ENCODE data around the gene ATP5F1E. TPM values are rescaled to one million over a fixed set of nuclear protein-coding genes. Genes with fewer than 3 reads are reported as not detected.
"Not testable (repeated sequence)": the region's sequence is repeated elsewhere in the genome, so short reads cannot be mapped to it uniquely, and the experiment has no call there.

Gene ATP5F1E
- total RNA-seq, 1 donor = 35.7 TPM

DNA sequence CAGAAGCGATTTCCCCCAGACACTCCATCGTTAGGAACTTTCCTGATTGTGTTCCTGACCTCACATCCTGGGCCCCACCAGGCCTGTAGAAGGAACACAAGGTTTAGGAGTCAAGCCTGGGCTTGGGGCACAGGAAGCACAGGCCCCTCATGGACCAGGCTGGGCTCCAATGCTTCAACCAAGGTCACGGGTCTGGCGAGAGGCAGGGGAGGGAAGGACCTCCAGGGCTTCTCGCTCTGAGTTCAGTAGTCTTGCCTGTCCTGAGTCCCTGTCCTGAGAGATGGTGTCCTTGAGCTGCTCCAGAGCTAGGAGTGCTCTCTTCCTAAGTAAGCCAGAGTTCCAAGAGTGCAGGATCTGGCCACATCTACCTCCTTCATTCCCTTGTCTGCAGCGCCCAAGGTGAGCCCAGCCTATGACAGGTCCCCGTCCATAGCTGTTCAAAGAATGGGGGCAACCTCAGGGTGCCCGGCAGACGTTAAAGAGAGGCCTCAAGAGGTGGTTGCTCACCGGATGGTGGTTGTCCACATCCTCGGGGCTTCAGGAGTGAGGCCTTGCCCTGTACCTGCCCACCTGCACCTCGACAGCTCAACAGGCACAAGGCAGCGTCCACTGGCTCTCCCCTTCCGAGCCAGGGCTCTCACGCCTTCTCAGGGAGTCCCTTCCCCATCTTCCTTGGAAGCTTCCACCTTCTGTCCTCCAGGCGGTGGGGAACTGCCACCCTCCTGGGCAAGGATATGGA, 14.5 kb downstream of the ATP5F1E start:
- Histone ChIP-seq H3K27me3 (ENCODE audit: insufficient read depth, low read length) (no peaks in the 10 kb centered on the region), H3K4me3 (ENCODE audit: low read length) (no peak overlapping the region)

DNA sequence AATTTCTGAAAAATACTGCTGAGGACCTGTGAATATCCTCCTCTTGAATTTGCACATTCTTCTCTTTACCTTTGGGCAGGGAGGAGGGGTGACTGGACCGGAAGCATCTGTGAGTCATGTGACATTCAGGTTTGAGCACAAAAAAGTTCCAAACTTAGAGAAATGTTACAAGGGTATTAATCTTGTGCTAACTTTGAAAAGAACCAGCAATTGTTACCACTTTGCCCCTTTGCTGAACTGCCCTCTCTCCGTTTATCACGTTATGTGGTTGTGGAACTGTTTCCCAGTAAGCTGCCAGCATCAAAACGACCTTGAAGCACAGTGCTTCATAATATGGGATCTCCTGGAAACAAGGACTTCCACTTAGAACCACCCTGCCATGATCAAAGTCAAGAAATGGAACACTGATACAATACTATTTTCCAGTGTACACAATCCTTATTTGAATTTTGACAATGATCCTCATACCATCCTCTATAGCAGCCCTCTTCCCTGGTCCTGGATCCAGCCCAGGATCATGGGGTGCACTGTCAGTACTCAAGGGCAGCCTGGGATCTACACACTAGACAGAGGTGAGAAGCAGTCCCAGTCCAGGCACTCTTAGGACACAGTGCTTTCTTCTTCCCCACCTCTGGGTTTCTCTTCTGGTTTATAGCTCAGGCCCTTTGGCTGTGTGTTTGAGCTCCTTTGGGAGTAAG, 15.2 kb downstream of the ATP5F1E start:
- Histone ChIP-seq H3K4me1 (ENCODE audit: insufficient read depth, low read length) (peaks cover 30% of the 10 kb centered on the region), H3K27me3 (ENCODE audit: insufficient read depth, low read length) (no peaks in the 10 kb centered on the region), H3K9me3 (ENCODE audit: low read depth, low read length) (no peaks in the 10 kb centered on the region), H3K4me3 (ENCODE audit: low read length) (no peak overlapping the region)

More for the DNA sequence above, 14.5 kb downstream of the ATP5F1E start:
- H3K9me3 ChIP-seq (ENCODE audit: low read depth, low read length) = no peaks in the 10 kb centered on the region
- H3K4me1 ChIP-seq (ENCODE audit: insufficient read depth, low read length) = peaks cover 30% of the 10 kb centered on the region

DNA sequence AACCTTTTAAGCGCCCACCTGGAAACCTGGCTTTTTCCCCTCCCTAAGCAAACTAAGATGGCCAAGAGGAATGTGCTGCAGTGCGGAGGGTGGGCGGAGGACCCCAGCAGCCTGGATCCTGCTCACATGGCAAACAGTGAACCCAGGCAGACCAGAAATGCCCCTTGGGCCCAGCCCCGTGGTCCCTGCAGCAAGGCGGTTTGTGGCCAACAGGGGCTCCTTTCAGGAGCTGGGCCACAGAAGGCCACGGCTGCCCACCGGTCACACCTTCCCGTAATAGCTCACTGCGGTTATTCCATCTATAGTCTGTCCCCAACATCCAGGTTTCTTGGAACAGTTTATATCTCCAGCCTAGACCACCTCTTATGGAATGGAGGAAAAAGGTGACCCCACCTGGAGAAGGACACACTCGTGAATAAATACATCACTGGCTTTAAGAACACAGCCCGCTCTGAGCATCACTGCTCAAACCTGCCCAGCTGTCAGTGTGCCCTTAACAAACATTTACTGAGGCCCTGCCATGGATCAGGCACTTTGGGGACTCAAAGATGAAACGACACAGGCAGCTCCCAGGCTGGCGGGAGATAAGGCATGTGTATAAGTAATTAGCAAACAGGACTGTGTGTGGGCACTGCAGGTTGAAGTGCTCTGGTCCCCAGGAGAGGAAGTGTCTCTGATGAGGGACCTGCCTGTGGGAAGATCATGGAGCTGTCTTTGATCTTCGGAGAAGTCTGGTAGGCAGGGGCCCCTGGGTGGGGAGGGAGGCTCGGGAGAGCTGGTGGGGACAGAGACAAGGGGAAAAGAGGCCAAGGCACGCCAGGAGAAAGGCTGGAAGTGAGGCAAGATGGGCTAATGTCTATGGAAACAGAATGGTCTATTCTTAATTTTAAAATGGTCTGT, 16.1 kb downstream of the ATP5F1E start:
- Histone ChIP-seq H3K4me3 (ENCODE audit: low read length) (no peak overlapping the region), H3K9me3 (ENCODE audit: low read depth, low read length) (no peaks in the 10 kb centered on the region), H3K4me1 (ENCODE audit: insufficient read depth, low read length) (peaks cover 39% of the 10 kb centered on the region), H3K27me3 (ENCODE audit: insufficient read depth, low read length) (no peaks in the 10 kb centered on the region)

DNA sequence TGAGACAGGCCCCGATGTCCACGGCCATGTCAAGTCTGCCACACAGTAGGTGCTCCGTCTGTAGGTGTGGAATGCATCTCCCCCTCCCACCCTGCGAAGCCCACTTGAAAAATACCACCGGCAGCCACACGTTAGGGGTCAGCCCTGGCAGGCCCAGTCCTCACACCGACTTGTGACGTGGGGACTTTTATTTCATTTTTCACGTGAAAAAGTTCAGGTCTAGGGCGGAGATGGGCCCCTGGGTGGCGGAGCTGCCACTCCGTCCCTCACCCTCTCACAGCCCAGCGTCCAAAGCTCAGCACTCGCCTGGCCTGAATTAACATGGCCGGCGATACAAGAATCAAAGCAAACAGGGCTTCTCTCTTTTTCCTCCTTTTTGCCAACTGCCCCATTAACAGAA, 16.7 kb downstream of the ATP5F1E start:
- H3K4me1 ChIP-seq (ENCODE audit: insufficient read depth, low read length) = peaks cover 41% of the 10 kb centered on the region
- H3K4me3 ChIP-seq (ENCODE audit: low read length) = no peak overlapping the region
- H3K9me3 ChIP-seq (ENCODE audit: low read depth, low read length) = no peaks in the 10 kb centered on the region
- no peaks in the 10 kb centered on the region for H3K27me3 ChIP-seq (ENCODE audit: insufficient read depth, low read length)

DNA sequence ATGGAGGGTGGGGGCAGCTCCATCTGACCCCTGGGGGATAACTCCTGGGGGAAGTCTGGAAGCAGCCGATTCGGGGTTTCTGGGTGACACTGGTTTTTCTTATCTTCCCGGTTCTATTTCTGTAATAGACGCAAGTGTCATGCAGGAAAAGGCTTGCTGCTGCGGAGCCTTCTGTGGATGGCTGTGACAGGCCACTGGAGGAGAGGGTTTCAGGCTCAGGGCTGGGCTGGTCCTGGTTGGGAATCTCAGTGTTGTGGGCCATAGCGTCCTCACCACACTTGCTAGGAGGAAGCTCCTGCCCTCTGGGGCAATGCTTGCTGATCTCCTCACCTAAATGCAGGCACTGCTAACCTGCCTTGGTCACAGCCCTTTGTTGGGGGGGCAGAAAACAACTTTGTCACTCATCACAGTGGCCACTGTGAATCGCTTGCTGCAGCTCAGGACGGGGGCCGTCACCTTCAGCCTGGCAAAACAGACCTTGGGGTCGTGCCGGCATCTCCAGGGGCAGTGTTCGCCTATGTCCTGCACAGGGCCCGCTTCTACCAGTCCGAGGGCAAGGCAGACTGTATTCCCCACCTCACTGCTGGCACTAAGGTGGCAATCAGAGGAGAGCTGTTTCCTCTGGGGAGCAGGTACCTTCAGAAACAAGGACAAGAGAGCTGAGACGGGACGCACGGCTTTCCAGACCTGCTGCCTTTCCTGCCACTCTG, 17.3 kb downstream of the ATP5F1E start:
- Histone ChIP-seq H3K4me1 (ENCODE audit: insufficient read depth, low read length) (peaks cover 41% of the 10 kb centered on the region), H3K27me3 (ENCODE audit: insufficient read depth, low read length) (no peaks in the 10 kb centered on the region), H3K4me3 (ENCODE audit: low read length) (no peak overlapping the region), H3K9me3 (ENCODE audit: low read depth, low read length) (no peaks in the 10 kb centered on the region)

DNA sequence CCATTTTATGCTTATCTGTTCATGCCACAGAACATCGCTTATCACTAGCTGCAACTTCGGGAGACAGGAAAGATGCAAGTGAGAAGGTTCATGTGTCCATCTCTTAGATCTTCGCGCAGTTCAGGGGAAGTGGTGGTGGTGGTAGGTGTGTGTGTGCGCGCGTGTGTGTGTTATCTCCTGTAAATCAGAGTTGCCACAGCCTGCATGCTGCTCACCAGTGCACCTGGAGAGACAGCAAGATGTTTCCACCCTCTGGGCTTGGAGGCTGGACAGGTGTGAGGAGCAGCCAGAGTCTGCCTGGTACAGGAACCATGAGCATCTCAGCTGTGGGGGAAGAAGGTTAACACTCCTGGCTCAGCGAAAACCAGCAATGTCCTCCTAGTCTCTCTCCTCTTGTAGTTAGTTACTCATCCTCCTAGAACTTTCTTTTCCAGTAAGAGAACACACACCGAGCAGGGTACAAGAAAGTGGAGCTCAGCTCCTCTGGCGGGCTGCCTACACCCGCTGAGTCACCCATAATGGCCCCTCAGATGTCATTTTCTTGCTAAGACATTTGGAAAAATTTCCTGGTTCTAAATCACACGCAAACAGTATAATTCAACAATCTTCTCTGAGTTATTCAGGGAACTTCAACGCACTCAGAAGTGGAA, 18.1 kb downstream of the ATP5F1E start:
- no peak overlapping the region for H3K4me3 ChIP-seq (ENCODE audit: low read length)
- no peaks in the 10 kb centered on the region for H3K9me3 ChIP-seq (ENCODE audit: low read depth, low read length)
- H3K27me3 ChIP-seq (ENCODE audit: insufficient read depth, low read length) = no peaks in the 10 kb centered on the region
- H3K4me1 ChIP-seq (ENCODE audit: insufficient read depth, low read length) = peaks cover 41% of the 10 kb centered on the region

DNA sequence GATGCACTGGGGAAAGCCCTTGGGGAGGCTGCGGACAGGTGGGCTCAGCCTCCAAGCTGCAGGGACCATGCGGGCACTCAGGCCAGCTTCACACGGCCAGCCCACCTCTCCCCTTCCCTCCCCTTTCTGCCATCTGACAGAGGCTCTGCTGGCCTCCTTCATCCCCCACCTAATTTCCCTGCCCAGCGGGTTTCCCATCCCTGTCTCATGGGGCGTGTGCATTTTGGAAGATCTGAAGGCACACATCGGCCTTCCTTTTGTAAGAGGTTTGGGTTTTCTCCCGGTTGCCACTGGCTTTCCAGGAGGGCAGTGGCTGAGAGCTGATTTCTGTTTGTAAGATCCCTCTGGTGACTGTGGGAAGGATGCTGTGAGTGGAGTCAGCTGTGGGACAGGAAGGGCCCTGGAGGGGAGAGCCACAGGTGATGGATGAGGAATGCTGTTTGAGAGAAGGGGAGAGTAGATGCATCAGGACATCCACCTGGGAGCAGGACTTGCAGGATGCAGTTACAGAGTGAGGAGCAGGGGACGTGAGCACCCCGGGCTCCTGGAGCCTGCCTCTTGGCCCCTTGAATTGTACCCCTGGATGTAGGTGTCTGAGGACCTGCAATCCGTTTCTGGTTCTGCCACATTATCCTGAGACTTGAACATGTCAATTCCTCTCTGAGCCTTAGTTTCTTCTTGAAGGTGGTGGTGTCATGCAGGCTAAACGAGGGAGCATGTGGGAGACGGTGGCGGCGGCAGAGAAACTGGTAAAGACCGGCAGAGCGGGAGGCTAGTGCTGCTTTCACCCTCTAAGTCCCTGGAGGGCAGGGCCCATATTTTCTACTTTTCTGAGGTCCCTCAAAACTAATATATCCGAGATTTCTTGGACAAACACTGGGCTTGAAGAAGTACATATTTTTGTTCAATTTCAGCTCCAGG, 18.8 kb downstream of the ATP5F1E start:
- Histone ChIP-seq H3K4me3 (ENCODE audit: low read length) (no peak overlapping the region), H3K4me1 (ENCODE audit: insufficient read depth, low read length) (peaks cover 48% of the 10 kb centered on the region), H3K9me3 (ENCODE audit: low read depth, low read length) (no peaks in the 10 kb centered on the region), H3K27me3 (ENCODE audit: insufficient read depth, low read length) (no peaks in the 10 kb centered on the region)

DNA sequence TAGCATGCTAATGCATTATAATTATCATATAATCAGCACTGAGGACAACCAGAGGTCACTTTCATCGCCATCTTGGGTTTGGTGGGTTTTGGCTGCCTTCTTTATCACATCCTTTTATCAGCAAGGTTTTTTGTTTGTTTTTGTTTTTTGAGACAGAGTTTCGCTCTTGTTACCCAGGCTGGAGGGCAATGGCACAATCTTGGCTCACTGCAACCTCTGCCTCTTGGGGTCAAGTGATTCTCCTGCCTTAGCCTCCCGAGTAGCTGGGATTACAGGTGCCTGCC, 20.3 kb downstream of the ATP5F1E start:
- H3K27me3 ChIP-seq (ENCODE audit: insufficient read depth, low read length); H3K9me3 ChIP-seq (ENCODE audit: low read depth, low read length); H3K4me3 ChIP-seq (ENCODE audit: low read length): not testable (repeated sequence)
- peaks cover 52% of the 10 kb centered on the region for H3K4me1 ChIP-seq (ENCODE audit: insufficient read depth, low read length)

DNA sequence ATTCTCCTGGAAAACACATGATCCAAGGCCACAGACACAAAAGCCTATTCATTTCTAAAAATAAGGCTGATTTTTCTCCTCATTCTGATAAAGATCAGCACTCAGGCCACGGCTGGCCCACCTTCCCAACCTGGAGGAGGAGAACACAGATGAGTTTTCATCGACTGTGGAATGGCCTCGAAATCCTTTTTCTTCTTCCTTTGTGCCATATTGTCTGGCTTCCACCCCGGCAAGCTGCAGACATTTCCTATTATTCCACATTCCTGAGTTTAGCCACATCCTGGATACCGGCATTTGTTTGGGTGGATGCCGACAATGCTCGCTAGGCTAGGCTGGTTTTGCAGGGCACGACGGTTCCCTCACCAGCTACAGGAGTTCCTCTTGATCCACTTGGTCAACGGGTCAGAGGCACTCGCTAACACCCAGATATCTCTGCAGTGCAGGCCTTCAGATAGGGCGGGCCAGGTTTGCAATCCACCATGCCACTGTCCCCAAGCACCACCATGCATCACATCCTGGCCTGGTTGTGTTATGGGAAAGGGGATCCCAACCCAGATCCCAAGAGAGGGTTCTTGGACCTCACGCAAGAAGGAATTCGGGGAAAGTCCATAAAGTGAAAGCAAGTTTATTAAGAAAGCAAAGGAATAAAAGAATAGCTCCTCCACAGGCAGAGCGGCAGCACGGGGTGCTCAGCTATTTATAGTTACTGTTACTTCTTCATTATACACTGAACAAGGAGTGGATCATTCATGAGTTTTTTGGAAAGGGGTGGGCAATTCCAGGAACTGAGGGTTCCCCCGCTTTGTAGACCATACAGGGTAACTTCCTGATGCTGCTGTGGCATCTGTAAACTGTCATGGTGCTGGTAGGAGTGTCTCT, 20.9 kb downstream of the ATP5F1E start:
- H3K9me3 ChIP-seq (ENCODE audit: low read depth, low read length) = no peaks in the 10 kb centered on the region
- no peak overlapping the region for H3K4me3 ChIP-seq (ENCODE audit: low read length)
- peaks cover 50% of the 10 kb centered on the region for H3K4me1 ChIP-seq (ENCODE audit: insufficient read depth, low read length)
- H3K27me3 ChIP-seq (ENCODE audit: insufficient read depth, low read length) = no peaks in the 10 kb centered on the region

DNA sequence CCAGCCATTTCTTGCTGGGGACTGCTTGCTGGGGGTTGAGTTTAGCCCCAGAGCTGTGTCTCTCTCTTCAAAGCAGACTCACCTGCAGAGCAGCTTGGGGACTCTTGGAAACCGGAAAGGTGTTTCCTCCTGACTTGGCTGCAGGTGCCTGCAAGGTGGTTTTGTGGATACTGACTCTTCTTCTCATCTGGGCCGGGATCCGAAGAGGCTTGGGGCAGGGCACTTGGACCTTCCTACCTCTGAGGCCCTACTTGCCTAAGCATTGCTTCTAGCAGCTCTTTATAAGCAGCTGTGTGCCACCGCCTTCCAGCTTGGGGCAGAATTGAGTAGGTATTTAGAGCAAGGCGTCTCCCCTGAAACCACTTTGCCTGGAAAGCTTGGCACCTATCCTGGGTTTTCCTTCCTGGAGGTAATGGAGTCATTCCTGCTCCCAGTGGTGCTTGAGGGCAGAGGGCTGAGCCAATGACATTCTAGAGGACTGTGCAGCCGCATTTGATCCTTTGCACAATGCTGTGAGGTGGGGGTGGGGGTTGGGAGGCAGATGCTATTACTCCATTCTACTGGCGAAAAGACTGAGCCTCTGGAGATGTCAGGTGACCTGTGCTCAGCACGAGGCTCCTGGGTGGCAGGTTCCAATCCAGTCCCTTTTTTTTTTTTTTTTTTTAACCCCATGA, 21.7 kb downstream of the ATP5F1E start:
- peaks cover 54% of the 10 kb centered on the region for H3K4me1 ChIP-seq (ENCODE audit: insufficient read depth, low read length)
- no peaks in the 10 kb centered on the region for H3K27me3 ChIP-seq (ENCODE audit: insufficient read depth, low read length)
- no peak overlapping the region for H3K4me3 ChIP-seq (ENCODE audit: low read length)
- H3K9me3 ChIP-seq (ENCODE audit: low read depth, low read length) = no peaks in the 10 kb centered on the region

DNA sequence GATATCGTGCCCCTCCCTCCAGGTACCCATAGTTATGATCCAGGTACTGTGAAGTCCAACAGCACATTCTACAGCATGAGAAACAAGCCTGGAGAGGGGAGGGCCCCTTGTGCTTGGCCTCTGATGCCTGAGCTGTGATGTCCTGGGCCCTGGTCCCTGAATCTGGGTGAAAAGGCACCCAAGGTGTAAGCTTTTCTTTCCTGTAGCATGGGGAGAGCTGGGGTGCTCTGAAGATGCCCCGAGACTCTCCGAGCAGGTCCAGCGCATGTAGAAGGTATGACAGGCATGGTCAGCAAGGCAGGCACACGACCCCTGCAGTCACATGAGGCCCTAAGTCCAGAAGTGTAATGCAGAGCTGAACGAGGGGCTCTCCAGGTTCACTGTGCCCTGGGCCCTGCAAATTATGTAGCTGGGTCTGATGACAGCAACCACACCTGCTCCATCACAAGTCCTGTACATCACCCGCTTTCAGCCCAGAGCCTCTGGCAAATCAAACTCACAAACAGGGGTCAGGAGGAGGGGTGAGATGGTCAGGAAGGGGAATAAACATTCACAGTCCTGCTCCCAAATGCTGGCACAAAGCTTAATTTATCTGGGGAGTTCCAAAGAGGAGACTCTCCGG, 23.3 kb downstream of the ATP5F1E start:
- Histone ChIP-seq H3K27me3 (ENCODE audit: insufficient read depth, low read length) (no peaks in the 10 kb centered on the region), H3K9me3 (ENCODE audit: low read depth, low read length) (no peaks in the 10 kb centered on the region), H3K4me1 (ENCODE audit: insufficient read depth, low read length) (peaks cover 60% of the 10 kb centered on the region), H3K4me3 (ENCODE audit: low read length) (no peak overlapping the region)

Measured in mononuclear cell (primary cell).